Fibroblast of gingiva (primary cell): ENCODE measurements around the gene CITED4.

Experiments used
- DNase-seq: peaks from one replicate; pipeline ENCODE4 v3.0.0-alpha.2; 2011; ENCODE audit warnings: low read depth

The CITED4 gene

GRCh38 chr1:40853113-40853884, 8.9 kb downstream of the CITED4 start:
- DNase-seq: no peak

- no peak for DNase-seq
These were observed 10.5 kb downstream of the CITED4 start for GRCh38 chr1:40851643-40852042.

DNA sequence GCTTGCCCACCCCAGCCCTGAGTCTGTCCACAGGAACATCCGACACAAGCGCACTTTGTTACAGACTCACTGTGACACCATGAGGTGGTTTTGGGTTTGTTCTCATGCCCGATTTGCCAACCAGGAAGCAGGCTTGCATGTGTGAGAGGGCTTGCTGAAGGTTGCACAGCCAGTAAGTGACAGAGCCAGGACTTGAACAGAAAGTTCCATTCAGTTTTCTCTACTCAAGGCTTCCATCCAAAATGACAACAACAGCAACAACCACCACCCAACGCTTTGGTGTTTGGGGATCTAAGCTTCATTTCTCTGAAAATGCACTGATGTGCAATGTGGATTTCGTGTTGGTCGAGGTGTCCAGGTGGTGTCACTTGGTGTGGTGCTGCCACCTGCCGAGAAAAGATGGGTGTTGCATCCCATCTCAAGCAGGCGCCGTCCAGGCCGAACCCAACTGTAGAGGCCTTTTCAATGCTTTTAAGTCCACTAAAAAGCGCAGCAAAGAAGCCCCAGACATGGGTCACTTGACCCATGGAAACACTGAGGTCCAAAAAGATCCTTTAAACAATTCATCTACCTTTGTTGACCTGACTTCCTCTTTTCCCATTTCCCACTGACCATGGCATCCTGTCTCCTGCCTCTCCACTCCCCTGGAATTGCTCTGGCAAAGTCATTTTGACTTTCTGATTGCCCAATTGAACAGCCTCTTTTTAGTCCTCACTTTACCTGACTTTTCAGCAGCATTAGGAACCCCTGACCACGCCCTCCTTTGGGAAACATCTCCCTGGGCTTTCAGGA, 12.2 kb downstream of the CITED4 start:
- DNase-seq: peak; percentile 33

GRCh38 chr1:40848530-40849189, 13.5 kb downstream of the CITED4 start:
- DNase-seq: peak; percentile 56

DNA sequence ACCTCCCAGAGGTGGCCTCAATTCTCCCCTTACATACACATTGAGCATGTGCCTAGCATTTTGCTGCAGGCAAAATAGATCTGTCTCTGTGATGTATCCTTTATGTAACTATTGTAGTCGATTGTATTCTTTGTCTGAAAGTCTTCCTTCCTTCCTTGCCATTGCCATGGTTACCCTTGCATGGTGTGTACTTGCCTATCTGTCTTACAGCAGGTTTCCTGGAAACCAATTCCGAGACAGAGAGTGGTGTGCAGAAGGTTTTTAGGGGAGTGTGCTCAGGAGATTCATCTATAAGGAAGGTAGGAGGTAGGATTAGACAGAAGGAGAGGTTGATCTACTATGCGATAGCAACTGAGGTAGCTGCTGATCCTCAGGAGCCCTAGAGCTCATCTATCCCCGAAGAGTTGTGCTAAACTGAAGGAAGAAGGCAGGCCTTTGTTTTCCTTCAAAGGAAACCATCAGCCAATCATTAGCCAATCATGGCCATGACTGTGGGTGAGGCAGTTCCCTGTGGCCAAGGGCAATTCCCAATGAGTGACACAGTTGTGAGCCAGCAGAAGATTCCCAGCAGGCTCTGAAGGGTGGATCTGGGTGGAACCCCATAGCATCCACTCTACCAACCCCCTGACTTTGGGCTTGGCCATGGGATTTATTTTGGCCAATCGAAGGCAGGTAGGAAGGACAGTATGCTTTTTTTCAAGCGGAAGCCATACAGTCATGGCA, 15.0 kb downstream of the CITED4 start:
- no peak for DNase-seq

DNA sequence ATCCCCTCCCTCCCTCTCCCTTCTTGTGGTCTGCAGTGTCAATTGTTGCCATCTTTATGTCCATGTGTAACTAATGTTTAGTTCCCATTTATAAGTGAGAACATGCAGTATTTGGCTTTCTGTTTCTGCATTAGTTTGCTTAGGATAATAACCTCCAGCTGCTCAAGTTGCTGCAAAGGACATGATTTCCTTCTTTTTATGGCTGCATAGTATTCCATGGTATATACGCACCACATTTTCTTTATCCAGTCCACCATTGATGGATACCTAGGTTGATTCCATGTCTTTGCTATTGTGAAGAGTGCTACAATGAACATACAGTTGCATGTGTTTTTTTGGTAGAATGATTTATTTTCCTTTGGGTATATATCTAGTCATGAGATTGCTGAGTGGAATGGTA, 16.3 kb downstream of the CITED4 start:
- no peak for DNase-seq

GRCh38 chr1:40844887-40845878, 17.0 kb downstream of the CITED4 start:
- DNase-seq: no peak

DNA sequence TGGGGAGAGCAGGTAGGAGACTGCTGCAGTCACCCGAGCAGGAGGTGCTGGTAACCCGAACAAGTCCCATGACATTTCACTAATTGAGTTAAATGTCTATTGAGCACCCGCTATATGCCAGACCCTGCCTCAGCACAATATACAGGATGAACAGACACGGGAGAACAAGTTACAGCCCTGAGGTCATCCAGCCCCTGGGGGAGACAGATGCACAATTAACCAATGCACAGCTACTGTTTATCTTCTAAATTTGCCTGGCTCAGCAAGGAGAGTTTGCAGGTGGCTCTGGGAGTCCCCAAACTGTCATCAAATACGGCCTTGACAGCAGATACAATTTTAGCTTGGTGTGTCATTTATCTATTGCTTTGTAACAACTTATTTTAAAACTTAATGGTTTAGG, 18.1 kb downstream of the CITED4 start:
- no peak for DNase-seq

DNA sequence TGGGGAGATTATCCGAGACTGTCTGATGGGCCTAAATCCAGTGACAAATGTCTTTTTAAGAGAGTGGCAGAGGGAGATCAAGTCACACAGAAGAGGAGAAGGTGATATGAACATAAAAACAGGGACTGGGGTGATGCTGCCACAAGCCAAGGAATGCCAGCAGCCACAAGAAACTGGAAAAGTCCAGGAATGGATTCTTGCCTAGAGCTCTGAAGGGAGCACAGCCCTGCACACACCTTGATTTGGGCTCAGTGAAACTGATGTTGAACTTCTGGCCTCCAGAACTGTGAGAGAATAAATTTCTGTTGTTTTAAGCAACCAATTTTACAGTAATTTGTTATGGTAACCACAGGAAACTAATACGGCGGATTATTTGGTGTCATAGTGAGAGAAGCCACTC, 19.5 kb downstream of the CITED4 start:
- no peak for DNase-seq

- DNase-seq: no peak
These were observed 20.0 kb downstream of the CITED4 start for GRCh38 chr1:40842207-40842606.

GRCh38 chr1:40841602-40842001, 20.6 kb downstream of the CITED4 start:
- no peak for DNase-seq

DNA sequence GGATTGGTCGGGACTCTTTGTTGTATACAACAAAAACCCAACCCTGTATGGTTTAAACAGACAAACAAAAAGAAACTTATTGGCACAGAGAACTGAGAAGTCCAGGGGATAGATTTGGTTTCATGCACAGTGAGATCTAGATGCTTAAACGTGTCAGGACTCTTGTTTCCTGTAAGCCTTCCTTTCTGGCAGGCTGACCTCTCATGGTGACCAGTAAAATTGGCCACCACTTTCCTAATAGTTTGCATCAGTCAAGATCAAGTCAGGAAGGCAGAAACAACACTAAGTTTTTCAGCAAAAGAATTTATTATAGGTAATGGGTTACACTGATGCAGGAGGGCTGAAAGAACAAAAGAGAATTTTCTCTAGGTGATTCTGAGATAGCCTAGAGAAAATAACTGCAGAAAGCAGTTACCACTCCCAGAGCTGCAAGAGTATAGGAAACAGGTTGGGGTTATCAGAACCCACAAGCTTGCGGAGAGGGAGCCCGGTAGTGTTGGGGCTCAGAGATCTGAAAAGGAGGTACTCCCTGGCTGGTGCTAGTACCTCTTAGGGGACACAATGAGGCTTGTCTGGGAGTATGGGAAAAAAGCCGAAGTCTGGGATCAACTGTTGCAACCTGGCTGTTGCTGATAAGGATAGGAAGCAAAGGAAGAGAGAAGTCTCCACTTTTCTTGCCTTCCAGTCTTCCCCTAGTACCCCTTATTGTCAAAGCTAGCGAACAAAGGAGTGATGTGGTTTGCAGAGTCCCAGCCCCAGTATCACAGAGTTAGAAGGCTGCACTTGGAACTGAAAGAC, 21.4 kb downstream of the CITED4 start:
- DNase-seq: no peak

- DNase-seq: no peak
These were observed 22.2 kb downstream of the CITED4 start for GRCh38 chr1:40839943-40840335.

DNA sequence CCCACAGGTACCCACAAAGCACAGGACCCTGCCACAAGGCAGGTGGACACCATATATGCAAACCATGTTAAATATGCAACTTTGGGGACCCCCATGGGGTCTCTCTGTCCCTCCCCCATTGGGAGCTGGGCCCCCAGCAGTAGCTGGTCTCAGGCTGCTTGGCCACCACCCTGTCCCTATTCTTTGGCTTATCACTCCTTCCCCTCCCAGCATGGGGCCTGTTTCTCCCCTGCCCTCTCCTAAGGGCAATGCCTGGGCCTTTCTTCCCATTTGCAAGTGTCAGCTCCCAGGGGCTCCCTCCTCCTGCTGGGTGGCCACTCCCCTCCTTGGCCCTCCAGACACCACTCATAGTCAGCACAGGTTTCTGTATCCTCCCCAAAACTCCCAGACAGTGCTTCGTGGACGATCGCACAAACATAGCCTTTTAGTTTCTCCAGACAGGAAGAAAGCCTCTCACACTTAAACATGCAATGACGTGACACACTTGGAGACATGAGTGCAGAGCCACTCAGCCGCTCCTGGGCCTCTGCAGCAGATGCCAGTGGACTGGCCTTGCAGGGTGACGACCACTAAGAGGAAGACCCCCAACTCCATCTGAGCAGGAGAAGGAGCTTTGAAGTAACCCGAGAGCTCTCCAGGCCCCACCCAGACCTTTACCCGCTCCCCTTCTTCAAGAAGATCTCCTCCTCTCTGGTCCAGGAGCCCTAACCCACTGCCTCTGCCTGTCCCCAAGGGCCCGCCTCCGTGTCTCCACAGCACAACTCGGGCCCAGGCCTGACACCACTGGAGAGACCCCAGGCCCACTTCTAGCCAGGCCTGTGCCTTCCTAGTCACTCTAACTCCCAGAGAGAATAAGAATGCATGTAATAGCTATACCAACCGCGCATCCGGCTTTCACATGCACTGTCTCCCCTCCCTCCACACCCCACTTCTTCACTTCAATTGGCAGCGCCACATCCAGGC, 22.9 kb downstream of the CITED4 start:
- no peak for DNase-seq

- no peak for DNase-seq
These were observed 23.9 kb downstream of the CITED4 start for GRCh38 chr1:40838045-40838979.

GRCh38 chr1:40837601-40838000, 24.6 kb downstream of the CITED4 start:
- DNase-seq: no peak

- no peak for DNase-seq
These were observed 25.9 kb downstream of the CITED4 start for GRCh38 chr1:40836283-40836682.
